Endothelial cell of umbilical vein (primary cell): ENCODE measurements around the gene LIX1. TPM values are rescaled to one million over a fixed set of nuclear protein-coding genes. Genes with fewer than 3 reads are reported as not detected.

Experiments
- BruUV-seq: library from RNA; stranded (reverse); fragments of 400-500 nt; replicated peaks from 2 replicates; lab custom pipeline; 2021; lab: Mats Ljungman, UMichigan
- CTCF ChIA-PET: fragments of 300-600, 350-600 bp; sonication (Branson Sonifier 250); formaldehyde crosslinking; loops from one replicate; lab custom pipeline; 2021; ENCODE audit warnings: antibody characterized with exemption, inconsistent platforms; lab: Charles Lee
- POLR2A ChIA-PET: fragments of 300-600, 350-600 bp; sonication (Branson Sonifier 250); formaldehyde crosslinking; loops from one replicate; lab custom pipeline; 2021; ENCODE audit warnings: antibody characterized with exemption, inconsistent platforms; lab: Charles Lee
- DNase-seq: peaks from one replicate; pipeline ENCODE4 v3.0.0-alpha.2; 2011; ENCODE audit warnings: low read depth, low spot score
- FAIRE-seq: peaks from 2 replicates; lab custom pipeline; 2011; peaks lifted over from hg19 to GRCh38; lab: Jason Lieb, UNC
- H2AFZ ChIP-seq: 2 replicates; pipeline ENCODE4 v1.6.0; 2012; ENCODE audit warnings: low read depth, low read length, control low read depth, inconsistent platforms
- H3K27ac ChIP-seq: 2 replicates; pipeline ENCODE4 v1.5.1; 2011; ENCODE audit warnings: low read depth, mild to moderate bottlenecking, control low read depth, low read length, moderate library complexity; ENCODE audit not compliant: insufficient read depth
- H3K27me3 ChIP-seq, 2 experiments: 2 replicates each; pipeline versions ENCODE4 v1.6.0 to v1.6.1; 2011; ENCODE audit warnings: low read length in 2 of 2, mixed read lengths in 1 of 2; ENCODE audit not compliant: control insufficient read depth in 2 of 2, insufficient read depth in 2 of 2
- H3K36me3 ChIP-seq, 2 experiments: 2 replicates in 1 of 2; 3 replicates in 1 of 2; pipeline ENCODE4 v1.5.1; 2011; ENCODE audit warnings: low read length in 2 of 2, mild to moderate bottlenecking in 1 of 2, moderate library complexity in 1 of 2; ENCODE audit not compliant: control insufficient read depth in 2 of 2, insufficient read depth in 2 of 2; ENCODE audit errors: extremely low read depth in 1 of 2
- H3K4me1 ChIP-seq: 3 replicates; pipeline ENCODE4 v1.5.1; 2011; ENCODE audit warnings: mild to moderate bottlenecking, low read length; ENCODE audit not compliant: control insufficient read depth, insufficient read depth; ENCODE audit errors: extremely low read depth
- H3K4me2 ChIP-seq: 2 replicates; pipeline ENCODE4 v1.6.1; 2011; ENCODE audit warnings: low read length, control low read depth, mixed read lengths; ENCODE audit not compliant: insufficient read depth
- H3K4me3 ChIP-seq, 3 experiments: fragments of 200-600 bp in 1 of 3; sonication (generic), shearing (Covaris generic) in 1 of 3; replicated peaks in 1 of 3; 2 replicates each; pipeline ENCODE4 v1.5.1; 2011 to 2016; ENCODE audit warnings: control low read depth in 3 of 3, low read length in 3 of 3, mild to moderate bottlenecking in 2 of 3, inconsistent platforms in 1 of 3, low read depth in 1 of 3, moderate library complexity in 1 of 3; ENCODE audit not compliant: insufficient read depth in 1 of 3
- H3K79me2 ChIP-seq: 2 replicates; pipeline ENCODE4 v1.6.0; 2012; ENCODE audit warnings: low read length, inconsistent platforms; ENCODE audit not compliant: control insufficient read depth, insufficient read depth
- H3K9ac ChIP-seq: replicated peaks from 2 replicates; pipeline ENCODE3; 2011; ENCODE audit warnings: low read length, control low read depth; ENCODE audit not compliant: insufficient read depth; ENCODE audit errors: extremely low read depth
- H3K9me1 ChIP-seq: replicated peaks from 3 replicates; pipeline ENCODE4 v1.6.0; 2011; ENCODE audit warnings: mild to moderate bottlenecking, low read length; ENCODE audit not compliant: control insufficient read depth, insufficient read depth; ENCODE audit errors: extremely low read depth
- H3K9me3 ChIP-seq: replicated peaks from 2 replicates; pipeline ENCODE4 v1.5.1; 2012; ENCODE audit warnings: low read length, inconsistent platforms; ENCODE audit not compliant: control insufficient read depth, insufficient read depth
- H4K20me1 ChIP-seq: replicated peaks from 2 replicates; pipeline ENCODE3; 2011; ENCODE audit warnings: mild to moderate bottlenecking, low read length; ENCODE audit not compliant: control insufficient read depth, insufficient read depth; ENCODE audit errors: extremely low read depth
- CTCF ChIP-seq, 2 donors: IDR thresholded peaks; 1 replicate in 1 of 2; 2 replicates in 1 of 2; pipeline ENCODE4 v1.5.1; 2011; ENCODE audit warnings: low read length in 2 of 2, mild to moderate bottlenecking in 2 of 2, moderate library complexity in 2 of 2, control low read depth in 1 of 2, inconsistent platforms in 1 of 2, low read depth in 1 of 2; ENCODE audit not compliant: insufficient read depth in 1 of 2; ENCODE audit errors: extremely low read depth in 1 of 2
- EZH2 ChIP-seq: IDR thresholded peaks from 2 replicates; pipeline ENCODE4 v1.6.1; 2012; ENCODE audit warnings: borderline replicate concordance, low read depth, mild to moderate bottlenecking, moderate library complexity, low read length, inconsistent platforms; ENCODE audit not compliant: severe bottlenecking
- FOS ChIP-seq: IDR thresholded peaks from 2 replicates; pipeline ENCODE4 v1.6.1; 2011; ENCODE audit warnings: mild to moderate bottlenecking, low read length, moderate library complexity, borderline replicate concordance; ENCODE audit not compliant: insufficient read depth
- GATA2 ChIP-seq: IDR thresholded peaks from 2 replicates; pipeline ENCODE4 v1.7.0; 2011; ENCODE audit warnings: low read depth, mild to moderate bottlenecking, moderate library complexity, mixed read lengths, low read length; ENCODE audit not compliant: insufficient read length, insufficient read depth
- JUN ChIP-seq: IDR thresholded peaks from 2 replicates; pipeline ENCODE4 v1.6.1; 2011; ENCODE audit warnings: borderline replicate concordance, low read depth; ENCODE audit not compliant: insufficient read length, insufficient read depth
- MAX ChIP-seq: IDR thresholded peaks from 2 replicates; pipeline ENCODE4 v1.6.1; 2011; ENCODE audit not compliant: insufficient read depth, insufficient read length
- MYC ChIP-seq: IDR thresholded peaks from one replicate; pipeline ENCODE4 v1.6.1; 2011; ENCODE audit warnings: mild to moderate bottlenecking, low read depth, low read length
- POLR2A ChIP-seq: IDR thresholded peaks from 2 replicates; pipeline ENCODE4 v1.6.1; 2012; ENCODE audit warnings: low read depth, mild to moderate bottlenecking, control low read depth, low read length
- POLR2AphosphoS5 ChIP-seq: IDR thresholded peaks from 2 replicates; pipeline ENCODE4 v1.6.1; 2012; ENCODE audit warnings: low read depth, mild to moderate bottlenecking, control low read depth, low read length, moderate library complexity; ENCODE audit not compliant: insufficient read depth
- dilution Hi-C: fragments of 300-500 bp; cut with MboI; formaldehyde crosslinking; loops from one replicate; pipeline ENCODE4 v1.15.0; 2019; ENCODE audit warnings: low sequenced_read_pairs; ENCODE audit not compliant: extremely low pct_ligation_motif_present
- intact Hi-C: fragments of 100-400 bp; cut with micrococcal nuclease; formaldehyde crosslinking; loops from one replicate; pipeline ENCODE4 v1.10.0; 2022
- polyA plus RNA-seq, 4 experiments: library from polyadenylated mRNA; depleted of rRNA in 3 of 4; stranded (reverse) in 3 of 4; unstranded in 1 of 4; fragments of >200 nt; gene quantifications; 2 replicates each; pipeline versions ENCODE4 v1.2.1 to v1.2.3, GENCODE V29; 2011 to 2012; ENCODE audit warnings: missing spikeins in 1 of 4
- total RNA-seq: library from RNA; stranded (reverse); gene quantifications from 2 replicates; pipeline ENCODE4 v1.2.3, GENCODE V29; 2021

LIX1 gene
- total and polyA plus RNA-seq, 2 donors (not counting 3 experiments of a cell fraction or from before 2014, with no cell fraction given) = not detected

- H3K4me3 ChIP-seq = no peak overlapping the region
- dilution Hi-C loops (no loop called here), intact Hi-C loops (no loop called here)
- no peaks in the 10 kb centered on the region for H3K27me3 ChIP-seq
- BruUV-seq = no TSS peak
- H3K79me2 ChIP-seq = no peaks in the 10 kb centered on the region
- no peaks in the 10 kb centered on the region for H3K4me1 ChIP-seq
- CTCF ChIA-PET = interaction anchor here (1.7 to 2.2 kb wide), 2 partner anchors 11 to 152 kb away, joined by 4 to 16 read pairs; no protein-coding TSS in a partner anchor
- H3K9me3 ChIP-seq = no peaks in the 10 kb centered on the region
- no peak overlapping the region for H3K4me2 ChIP-seq
- H3K36me3 ChIP-seq = no peaks in the 10 kb centered on the region
- no peak overlapping the region for H3K9ac ChIP-seq
- no peaks in the 10 kb centered on the region for H3K9me1 ChIP-seq
- no peak overlapping the region for H3K27ac ChIP-seq
- DNase-seq (no peak), FAIRE-seq (no peak)
- POLR2A ChIA-PET = no interaction called here
- no peak for TF ChIP-seq JUN
- TF ChIP-seq CTCF (IDR thresholded peaks at IDR 0.05; ENCODE audit: extremely low read depth in 1 of 2, insufficient read depth in 1 of 2, low read depth in 1 of 2, low read length in 2 of 2) = no peak
- H2AFZ ChIP-seq = no peak overlapping the region
- H4K20me1 ChIP-seq = no peaks in the 10 kb centered on the region
These were observed 7.3 kb upstream of the LIX1 start for GRCh38 chr5:97149709-97150108.

GRCh38 chr5:97148288-97148687 is 5.9 kb upstream of the LIX1 start:
- H3K4me3 ChIP-seq = no peak overlapping the region
- CTCF ChIA-PET = interaction anchor here (1.2 to 2.2 kb wide), 4 partner anchors 11 to 396 kb away, joined by 4 to 16 read pairs (median 5); no protein-coding TSS in a partner anchor

More at GRCh38 chr5:97148288-97148687, 5.9 kb upstream of the LIX1 start:
- Histone ChIP-seq H3K4me2 (no peak overlapping the region), H4K20me1 (no peaks in the 10 kb centered on the region), H3K9me3 (no peaks in the 10 kb centered on the region), H3K79me2 (no peaks in the 10 kb centered on the region), H3K36me3 (no peaks in the 10 kb centered on the region), H3K27ac (no peak overlapping the region), H3K27me3 (no peaks in the 10 kb centered on the region), H3K9me1 (no peaks in the 10 kb centered on the region), H3K4me1 (no peaks in the 10 kb centered on the region), H2AFZ (no peak overlapping the region), H3K9ac (no peak overlapping the region)
- dilution Hi-C loops (no loop called here), intact Hi-C loops (no loop called here)
- TF ChIP-seq POLR2AphosphoS5 (no peak), JUN (no peak), EZH2 (no peak), CTCF (IDR thresholded peaks at IDR 0.05; ENCODE audit: extremely low read depth in 1 of 2, insufficient read depth in 1 of 2, low read depth in 1 of 2, low read length in 2 of 2) (no peak), POLR2A (no peak), GATA2 (no peak), MAX (no peak), MYC (no peak), FOS (no peak)
- no peak for FAIRE-seq
- no TSS peak for BruUV-seq
- no peak for DNase-seq
- POLR2A ChIA-PET = no interaction called here
